Transverse colon (tissue), 4 donors: ENCODE data around the gene SLC7A1.

Experiments
- CTCF ChIP-seq, 5 experiments: fragments of 200-600 bp in 3 of 5; fragments of 450-650 bp in 2 of 5; sonication (generic) in 3 of 5; IDR thresholded peaks; 1 replicate in 2 of 5; 2 replicates in 3 of 5; pipeline ENCODE4 v1.5.1; 2016 to 2017; ENCODE audit warnings: antibody characterized with exemption in 5 of 5, inconsistent platforms in 3 of 5, mild to moderate bottlenecking in 2 of 5, moderate library complexity in 1 of 5
- EP300 ChIP-seq: sonication (generic); formaldehyde crosslinking; IDR thresholded peaks from one replicate; pipeline ENCODE4 v1.6.1; 2017; ENCODE audit warnings: antibody characterized with exemption, low read depth
- POLR2A ChIP-seq: fragments of 450-650 bp; IDR thresholded peaks from one replicate; pipeline ENCODE4 v1.6.1; 2016; ENCODE audit warnings: antibody characterized with exemption, mild to moderate bottlenecking, moderate library complexity
- POLR2AphosphoS5 ChIP-seq, 3 donors: sonication (generic); formaldehyde crosslinking; IDR thresholded peaks; one replicate each; pipeline ENCODE4 v1.6.1; 2016; ENCODE audit warnings: antibody characterized with exemption in 3 of 3

GRCh38 chr13:29504691-29505090 lies 90.8 kb downstream of the SLC7A1 start:
- TF ChIP-seq POLR2A (no peak), CTCF (IDR thresholded peaks at IDR 0.05) (no peak), EP300 (no peak), POLR2AphosphoS5 (IDR thresholded peaks at IDR 0.05) (no peak)
